Stimulated activated CD8-positive, alpha-beta memory T cell treated with anti-CD3 and anti-CD28 coated beads, Interleukin-2, amount 100 ng/mL, for 48 hours (primary cell): ENCODE measurements around the gene FAM120AOS.
"Not testable (repeated sequence)": the region's sequence is repeated elsewhere in the genome, so short reads cannot be mapped to it uniquely, and the experiment has no call there.

ENCODE experiments used
- DNase-seq, 2 donors: peaks; one replicate each; pipeline ENCODE4 v3.0.0-alpha.2; 2020; ENCODE audit warnings: low read depth in 2 of 2

Gene FAM120AOS

GRCh38 chr9:93467062-93467416, 13.7 kb upstream of the FAM120AOS start:
- no peak for DNase-seq

GRCh38 chr9:93466416-93467061, 13.2 kb upstream of the FAM120AOS start:
- no peak for DNase-seq

DNA sequence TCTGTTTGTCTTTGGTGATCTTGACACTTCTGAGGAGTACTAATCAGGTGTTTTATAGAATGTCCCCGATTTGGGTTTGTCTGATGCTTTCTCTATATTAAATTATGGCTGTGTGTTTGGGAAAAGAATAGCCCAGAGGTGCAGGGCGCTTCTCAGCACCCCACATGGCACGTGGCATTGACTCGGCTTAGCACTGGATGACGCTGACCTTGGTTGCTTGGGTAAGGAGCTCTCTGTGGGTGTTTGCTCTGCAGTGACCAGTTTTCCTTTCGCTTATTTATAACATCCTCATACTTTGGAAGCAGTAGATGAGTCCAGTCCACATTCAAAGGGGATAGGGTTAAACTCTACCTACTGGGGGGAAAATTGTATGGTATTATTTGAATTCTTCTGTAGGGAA, 12.5 kb upstream of the FAM120AOS start:
- no peak for DNase-seq

DNA sequence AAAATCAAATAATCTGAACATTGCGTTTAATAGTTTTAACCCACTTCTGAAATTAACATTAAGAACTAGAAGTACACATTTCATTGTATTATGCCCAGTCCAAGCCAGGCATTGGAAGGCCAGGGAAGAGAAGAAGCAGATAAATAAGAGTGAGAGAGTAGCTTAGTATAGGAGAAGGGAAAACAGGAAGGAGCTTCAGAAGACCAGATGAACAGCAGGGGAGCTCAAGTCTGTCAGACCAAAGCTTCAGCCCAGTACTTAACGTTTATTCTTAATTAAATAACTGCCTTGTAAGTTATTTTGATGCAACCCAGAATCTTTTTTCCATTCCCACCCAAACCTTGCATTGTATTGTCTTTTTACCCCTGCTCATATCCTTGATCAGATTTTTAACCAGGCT, 11.5 kb upstream of the FAM120AOS start:
- DNase-seq = no peak

DNA sequence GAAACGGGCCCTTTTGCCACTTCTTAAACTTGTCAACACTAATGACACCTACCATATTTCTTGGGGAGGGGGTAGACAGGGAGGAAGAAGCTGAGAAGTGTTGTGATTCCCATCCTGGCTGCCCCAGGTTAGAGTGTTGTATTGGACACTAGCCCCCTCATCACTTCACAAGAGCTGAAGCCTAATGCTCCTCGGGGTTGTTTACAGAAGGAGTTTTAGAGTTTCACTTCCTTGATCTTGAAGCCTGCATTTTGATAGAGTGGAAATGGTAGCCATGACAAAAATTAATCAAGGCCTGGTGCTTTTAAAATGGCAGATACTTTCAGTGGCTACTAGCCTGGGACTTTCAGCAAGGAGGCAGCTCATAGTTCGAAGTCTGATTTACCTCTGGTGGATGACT, 11.0 kb upstream of the FAM120AOS start:
- DNase-seq = no peak

- no peak for DNase-seq
Measured at GRCh38 chr9:93463638-93464248, 10.4 kb upstream of the FAM120AOS start.

DNA sequence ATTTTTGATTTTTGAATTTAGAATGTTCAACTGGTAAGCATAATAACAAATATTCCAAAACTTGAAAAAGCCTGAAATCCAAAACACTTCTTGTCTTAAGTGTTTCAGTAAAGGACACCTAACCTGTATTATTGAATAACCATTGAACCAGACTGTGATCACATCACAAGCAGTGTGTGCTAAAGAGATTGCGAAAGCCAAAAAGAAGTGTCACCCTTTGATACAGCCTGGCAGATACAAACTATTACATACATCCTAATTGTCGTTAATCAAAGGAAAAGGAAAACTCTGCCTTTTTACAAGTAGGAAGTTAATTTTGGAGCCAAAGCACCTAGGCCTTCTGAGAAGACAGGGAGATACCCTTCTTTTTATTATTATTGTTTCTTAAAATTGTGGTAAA, 8.4 kb upstream of the FAM120AOS start:
- DNase-seq = no peak

DNA sequence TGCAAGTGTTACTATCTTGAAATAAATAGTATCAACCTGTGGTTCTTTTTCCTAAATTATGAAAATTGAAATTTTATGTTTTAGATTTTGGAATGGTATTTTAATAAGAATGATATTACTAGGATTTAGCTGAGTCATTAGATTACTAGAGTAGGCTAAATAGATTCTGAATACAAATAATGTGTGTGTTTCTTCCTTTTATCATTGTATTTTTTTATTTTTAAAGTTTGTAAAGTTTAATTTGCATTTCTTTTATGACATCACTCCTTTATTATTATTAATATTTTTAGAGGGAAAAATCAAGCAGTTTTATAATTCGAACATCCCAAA, 8.0 kb upstream of the FAM120AOS start:
- DNase-seq = no peak

DNA sequence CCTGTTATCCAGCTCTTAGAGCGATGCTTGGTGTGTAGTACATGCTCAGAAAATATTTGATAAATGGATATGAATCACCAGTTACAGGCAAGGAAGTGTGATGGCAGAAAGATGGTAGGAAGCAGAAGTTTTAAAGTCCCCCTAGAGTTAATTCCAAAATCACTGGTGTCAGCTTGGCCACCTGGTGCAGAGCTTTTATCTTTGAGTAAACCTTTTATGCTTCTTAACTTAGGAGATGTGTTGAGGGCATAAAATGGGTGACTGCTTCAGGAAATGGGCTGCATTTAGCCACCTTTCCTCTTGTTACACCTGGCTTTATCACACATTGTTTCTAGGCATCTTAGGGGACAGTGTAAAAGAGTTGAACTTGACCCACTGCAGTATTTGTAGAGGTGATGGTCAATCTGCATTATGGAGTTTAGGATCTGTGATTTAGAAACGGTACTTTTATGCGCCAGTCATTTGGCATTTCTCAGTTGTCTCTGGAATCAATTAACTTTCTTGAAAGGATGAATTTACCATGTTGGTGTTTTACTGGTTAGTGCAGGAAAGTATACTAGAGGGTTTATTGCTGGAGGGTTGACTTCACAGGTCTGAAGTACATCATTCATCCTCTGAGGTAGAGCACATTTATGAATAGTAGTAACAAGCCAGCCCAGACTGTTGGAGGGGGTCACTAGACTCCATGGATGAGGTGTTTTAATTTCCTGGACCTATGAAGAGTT, 7.5 kb upstream of the FAM120AOS start:
- DNase-seq = no peak

- no peak for DNase-seq
Measured at GRCh38 chr9:93459432-93459847, 6.1 kb upstream of the FAM120AOS start.

DNA sequence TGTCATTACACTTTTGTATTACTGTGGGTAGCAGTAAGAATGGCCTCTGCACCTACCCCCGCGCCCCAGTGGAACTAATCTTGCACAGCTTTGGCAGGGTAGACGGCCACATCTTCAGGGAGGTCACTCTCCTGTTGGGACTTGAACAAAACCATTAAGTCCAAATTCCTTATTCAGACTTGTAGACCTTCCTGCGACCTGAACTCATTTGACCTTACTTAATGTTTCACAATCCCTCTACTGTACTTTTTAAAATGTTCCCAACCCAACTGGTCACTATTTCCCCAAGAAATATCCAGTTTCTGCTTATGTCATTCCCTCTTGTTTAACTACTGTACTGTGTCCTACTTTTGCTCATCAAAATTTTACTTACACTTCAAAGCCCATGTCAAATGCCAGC, 5.3 kb upstream of the FAM120AOS start:
- DNase-seq = no peak

DNA sequence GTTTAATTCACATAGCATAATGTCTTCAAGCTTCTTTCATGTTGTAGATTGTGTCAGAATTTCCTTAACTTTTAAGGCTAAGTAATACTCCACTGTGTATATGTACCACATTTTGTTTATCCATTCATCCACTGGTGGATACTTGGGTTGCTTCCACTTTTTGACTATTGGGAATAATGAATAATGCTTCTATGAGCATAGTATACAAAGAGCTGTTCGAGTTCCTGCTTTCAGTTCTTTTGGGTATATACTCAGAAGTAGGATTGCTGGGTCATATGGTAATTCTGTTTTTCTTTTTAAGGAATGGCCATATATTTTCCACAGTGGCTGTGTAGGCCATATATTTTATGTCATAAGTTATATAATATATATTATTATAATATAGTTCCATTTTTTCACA, 3.6 kb upstream of the FAM120AOS start:
- DNase-seq = no peak

- no peak for DNase-seq
Measured at GRCh38 chr9:93456504-93456903, 3.1 kb upstream of the FAM120AOS start.

DNA sequence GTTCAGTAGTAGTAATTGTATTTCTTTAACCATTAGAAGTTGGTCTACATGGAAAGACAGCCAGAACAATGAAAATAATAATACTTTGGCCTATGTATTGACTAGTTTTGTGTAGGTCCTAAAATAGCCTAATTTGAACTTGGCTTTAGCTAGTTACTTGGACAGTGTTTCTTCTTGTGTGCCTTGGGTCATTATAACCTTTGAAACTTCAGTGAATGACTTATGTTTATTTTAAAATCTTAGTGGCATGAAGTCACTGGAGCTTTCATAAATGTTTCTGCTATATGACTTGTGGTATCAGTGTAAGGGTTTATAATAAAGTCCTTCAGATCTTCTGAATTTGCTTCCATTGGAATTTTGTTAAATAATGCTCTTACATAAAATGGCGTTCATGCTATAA, 2.6 kb upstream of the FAM120AOS start:
- DNase-seq = no peak

DNA sequence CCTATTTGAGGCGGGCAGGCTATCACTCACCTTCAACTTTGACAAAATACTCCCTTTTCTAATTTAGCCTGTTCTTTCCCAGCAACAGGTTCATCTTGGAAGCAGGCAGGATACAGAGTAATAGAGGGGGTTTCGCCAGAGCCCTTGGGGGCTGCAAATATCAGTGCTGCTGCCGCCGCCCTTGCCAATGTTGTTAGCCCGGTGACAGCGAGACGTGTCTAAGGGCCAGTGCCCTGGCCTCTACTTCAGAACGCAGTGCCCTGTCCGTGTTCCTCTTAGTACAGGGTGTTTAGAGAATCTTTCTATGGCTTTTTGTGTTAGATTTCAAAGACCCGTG, 703 bp downstream of the FAM120AOS start:
- DNase-seq = no peak

GRCh38 chr9:93451849-93452709, 1.3 kb downstream of the FAM120AOS start:
- peak; percentile 19 to 24 for DNase-seq

DNA sequence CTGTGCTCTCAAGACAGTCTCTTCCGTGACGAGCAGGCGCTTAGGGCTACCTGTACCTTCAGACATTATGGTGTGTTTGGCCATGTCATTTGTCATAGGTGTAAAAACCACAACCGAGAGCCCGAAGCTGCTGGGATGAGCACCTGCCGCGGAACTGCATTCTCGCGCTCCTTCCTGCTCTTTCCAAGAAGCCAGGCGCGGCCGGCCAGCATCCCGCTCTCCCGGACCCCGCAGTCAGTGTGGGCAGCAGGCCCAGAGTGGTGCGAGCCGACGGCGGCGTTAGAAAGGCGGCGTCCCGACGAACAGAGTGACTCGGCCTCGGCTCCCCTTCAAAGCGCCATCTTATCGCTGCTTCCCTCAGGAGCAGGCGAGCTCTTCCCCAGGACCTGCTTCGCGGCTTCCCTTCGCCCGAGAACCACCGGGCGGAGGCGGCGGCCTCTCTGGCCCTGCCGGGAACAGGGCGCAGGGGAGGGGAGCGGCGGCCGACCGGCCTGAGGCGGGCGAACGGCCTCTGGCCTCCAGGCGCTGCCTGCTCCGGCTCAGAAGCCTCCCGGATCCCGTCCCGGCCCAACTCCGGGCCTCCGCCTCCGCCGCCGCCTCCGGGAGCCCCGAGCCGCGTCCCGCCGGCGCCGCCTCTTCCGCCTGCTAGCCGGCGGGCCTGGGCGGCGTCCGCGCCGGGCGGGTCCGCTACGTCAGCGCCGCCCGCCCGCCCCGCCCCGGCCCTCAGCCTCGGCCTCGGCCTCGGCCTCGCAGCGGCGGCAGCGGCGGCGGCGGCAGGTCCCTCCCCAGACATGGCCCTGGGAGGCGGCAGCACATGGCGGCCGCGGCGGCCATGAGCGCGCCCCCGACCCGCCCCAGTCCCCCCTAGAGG, 2.2 kb downstream of the FAM120AOS start, which contains the start of gene FAM120A:
Gene FAM120A (plus strand): TSS at position 741 of the 871 bp plus-strand sequence. CDS start 231 bp downstream, outside the sequence.
- peak; percentile 53 to 65 for DNase-seq

- DNase-seq = no peak
Measured at GRCh38 chr9:93447655-93448054, 5.7 kb downstream of the FAM120AOS start.

- no peak for DNase-seq
Measured at GRCh38 chr9:93446073-93446472, 7.3 kb downstream of the FAM120AOS start.

DNA sequence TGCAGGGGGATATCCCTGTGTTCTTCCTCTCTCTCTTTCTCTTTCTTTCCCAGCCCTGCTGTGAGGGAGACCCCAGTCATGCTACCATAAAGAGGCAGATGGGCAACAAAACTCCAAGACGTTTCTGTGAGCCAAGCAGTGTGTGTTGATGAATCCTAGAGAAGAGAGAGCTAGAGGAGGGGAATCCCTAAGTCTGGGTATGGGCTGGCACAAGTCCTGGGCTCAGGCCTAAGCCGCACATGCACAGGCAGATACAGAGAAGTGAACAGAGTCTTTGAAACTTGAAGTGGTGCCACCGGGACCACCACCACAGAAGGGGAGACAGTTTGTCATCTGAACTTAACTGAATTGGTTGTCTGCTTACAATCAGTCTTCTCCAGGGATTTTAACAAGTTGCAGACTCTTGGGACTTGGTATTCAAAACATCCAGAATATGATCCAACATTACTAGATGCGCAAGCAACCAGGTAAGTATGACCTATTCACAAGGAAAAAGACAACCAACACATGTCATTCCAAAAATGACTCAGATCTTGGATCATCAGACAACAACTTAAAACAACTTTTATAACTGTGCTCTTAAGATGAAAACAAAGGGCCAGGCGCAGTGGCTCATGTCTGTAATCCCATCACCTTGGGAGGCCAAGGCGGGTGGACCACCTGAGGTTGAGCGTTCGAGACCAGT, 12.3 kb downstream of the FAM120AOS start:
- no peak for DNase-seq

- DNase-seq = not testable (repeated sequence)
Measured at GRCh38 chr9:93439301-93439700, 14.1 kb downstream of the FAM120AOS start.
